ENCODE results near the gene VSTM2L.

The VSTM2L gene

GRCh38 chr20:37895166-37895565 lies 7.8 kb upstream of the VSTM2L start:
- no peak overlapping the region for H3K4me3 ChIP-seq (ENCODE audit: low read depth, low read length)
- TF ChIP-seq CTCF (IDR thresholded peaks at IDR 0.05; ENCODE audit: low read depth, low read length, missing control alignments), result no peak
- no peak for DNase-seq (ENCODE audit: low read depth)

DNA sequence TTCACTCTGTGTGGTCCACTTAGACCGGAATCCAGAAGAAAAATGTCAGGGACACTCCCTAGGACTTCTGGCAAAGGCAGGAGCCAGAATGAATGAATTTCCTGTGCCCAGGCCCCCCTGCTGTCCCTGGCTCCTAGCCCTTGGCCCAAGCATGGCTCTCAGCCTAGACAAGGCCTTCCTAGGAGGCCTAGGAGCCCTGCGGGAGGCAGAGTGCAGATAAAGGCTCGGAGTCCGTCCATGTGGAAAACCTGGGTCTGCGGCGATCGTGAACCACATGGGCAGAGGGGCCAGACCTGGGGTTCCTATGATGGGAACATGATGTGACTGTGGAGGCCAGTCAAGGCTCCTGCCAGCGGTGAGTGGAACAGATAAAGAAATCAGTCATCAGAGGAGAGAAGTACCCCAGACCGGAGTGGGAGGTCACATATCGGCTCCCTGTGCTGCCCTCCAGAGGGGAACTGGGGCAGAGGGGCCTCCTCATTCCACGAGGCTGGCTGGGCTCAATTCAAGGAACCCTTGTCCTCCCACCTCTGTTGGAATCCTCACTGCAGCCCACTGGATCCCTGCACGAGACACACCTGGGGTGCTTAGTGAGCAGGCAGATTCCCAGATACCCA lies 5.9 kb upstream of the VSTM2L start:
- TF ChIP-seq CTCF (IDR thresholded peaks at IDR 0.05; ENCODE audit: low read depth, low read length, missing control alignments), result peak; percentile 38
- no peak for DNase-seq (ENCODE audit: low read depth)

GRCh38 chr20:37898233-37899104 lies 4.5 kb upstream of the VSTM2L start:
- no peak overlapping the region for H3K4me3 ChIP-seq (ENCODE audit: low read depth, low read length)
- no peak for DNase-seq (ENCODE audit: low read depth)
- TF ChIP-seq CTCF (IDR thresholded peaks at IDR 0.05; ENCODE audit: low read depth, low read length, missing control alignments), result no peak

More for the DNA sequence above, 5.9 kb upstream of the VSTM2L start:
- no peak overlapping the region for H3K4me3 ChIP-seq (ENCODE audit: low read depth, low read length)

DNA sequence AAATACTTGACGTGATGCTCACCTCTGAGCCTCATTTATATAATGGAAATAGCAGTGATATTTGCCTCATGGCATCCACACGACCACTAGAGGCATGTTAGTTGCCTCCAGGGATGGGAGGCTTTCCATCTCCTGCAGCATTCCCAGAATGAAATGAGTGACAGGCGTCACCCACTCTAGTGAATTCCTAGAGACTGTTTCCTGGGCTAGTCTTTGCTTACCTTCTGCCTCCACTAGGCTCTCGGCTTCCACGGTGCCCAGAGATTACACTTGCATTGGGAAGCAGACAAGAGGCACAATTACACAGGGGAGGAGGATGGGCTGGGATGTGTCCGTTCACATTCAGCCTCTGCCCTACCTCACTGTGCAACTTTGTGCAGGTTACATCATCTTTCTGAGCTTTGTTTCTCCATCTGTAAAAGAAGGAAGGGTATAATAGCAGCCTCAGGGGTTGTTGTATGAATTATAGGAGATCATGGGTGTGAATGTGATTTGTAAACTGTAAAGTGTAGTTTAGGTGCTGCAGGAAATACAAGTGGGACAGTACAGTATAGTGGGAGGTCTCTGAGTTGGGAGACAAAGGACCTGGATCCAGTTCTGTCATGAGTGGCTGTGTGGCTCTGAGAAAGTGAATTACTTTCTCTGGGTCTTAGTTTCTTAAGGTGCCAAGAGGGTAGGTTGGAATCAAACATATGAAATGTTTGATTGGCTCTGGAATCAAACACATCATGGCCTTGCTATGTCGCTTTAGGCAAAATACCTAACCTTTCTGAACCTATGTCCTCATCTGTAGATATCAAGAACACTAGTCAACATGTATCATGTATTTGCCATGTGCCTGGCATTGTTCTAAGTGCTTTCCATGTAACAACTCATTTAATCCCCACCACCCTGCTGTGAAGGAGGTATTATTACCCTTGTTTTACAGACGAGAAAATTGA lies 3.6 kb upstream of the VSTM2L start:
- no peak overlapping the region for H3K4me3 ChIP-seq (ENCODE audit: low read depth, low read length)
- DNase-seq (ENCODE audit: low read depth), result no peak
- no peak for TF ChIP-seq CTCF (IDR thresholded peaks at IDR 0.05; ENCODE audit: low read depth, low read length, missing control alignments)

DNA sequence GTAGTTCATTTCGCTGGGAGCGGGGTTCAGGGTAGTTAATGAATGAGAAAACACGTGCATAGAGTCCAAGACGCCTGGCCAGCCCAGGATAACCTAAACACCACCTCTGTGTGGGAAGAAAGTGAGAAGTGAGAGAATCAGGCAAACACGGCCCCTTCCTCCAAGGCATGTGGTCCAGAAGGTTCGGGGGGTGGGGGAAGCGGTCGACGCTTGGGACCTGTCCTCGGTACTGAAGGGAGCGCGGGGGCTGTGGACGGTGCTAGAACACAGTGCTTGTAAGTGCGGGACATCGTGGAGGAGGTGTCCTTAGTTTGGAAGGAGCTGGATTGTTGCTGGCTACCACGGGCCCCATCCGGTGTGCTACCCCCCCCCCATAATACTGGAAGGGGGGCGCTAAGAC lies 1.7 kb upstream of the VSTM2L start:
- no peak for TF ChIP-seq CTCF (IDR thresholded peaks at IDR 0.05; ENCODE audit: low read depth, low read length, missing control alignments)
- H3K4me3 ChIP-seq (ENCODE audit: low read depth, low read length), result no peak overlapping the region
- no peak for DNase-seq (ENCODE audit: low read depth)

GRCh38 chr20:37901654-37902503 lies 1.0 kb upstream of the VSTM2L start:
- peak overlapping the region; percentile 53 for H3K4me3 ChIP-seq (ENCODE audit: low read depth, low read length)
- peak; percentile 67 for DNase-seq (ENCODE audit: low read depth)
- TF ChIP-seq CTCF (IDR thresholded peaks at IDR 0.05; ENCODE audit: low read depth, low read length, missing control alignments), result peak; percentile 78
